Measurements from ENCODE around the gene CCSER1.

The CCSER1 gene

DNA sequence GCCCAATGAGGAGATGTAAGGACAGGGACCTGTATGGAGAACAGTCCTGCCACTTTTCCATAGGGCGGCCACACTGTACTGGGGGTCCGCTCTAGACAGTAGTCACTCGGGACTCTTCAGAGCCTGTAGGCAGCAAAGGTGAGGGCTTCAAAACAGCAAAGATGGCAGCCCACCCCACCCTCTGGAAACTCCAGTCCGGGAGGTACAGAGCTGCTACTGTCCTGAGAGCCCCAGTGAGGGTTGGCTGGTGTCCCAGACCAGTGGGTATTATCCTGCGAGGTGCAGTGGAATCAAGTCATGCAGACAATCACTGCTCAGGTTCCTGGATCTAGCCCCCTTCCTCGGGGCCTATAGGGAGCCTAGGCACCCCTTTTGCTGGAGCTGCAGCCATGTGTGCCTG, 1392.0 kb downstream of the CCSER1 start:
- no peak for DNase-seq (ENCODE audit: low read depth, low spot score)

- no peak for DNase-seq (ENCODE audit: low read depth, low spot score)
These were observed 1398.4 kb downstream of the CCSER1 start for GRCh38 chr4:91525621-91526020.

GRCh38 chr4:91527056-91527455, 1399.9 kb downstream of the CCSER1 start:
- no peak for DNase-seq (ENCODE audit: low read depth, low spot score)

- DNase-seq (ENCODE audit: low read depth, low spot score) = no peak
These were observed 1440.4 kb downstream of the CCSER1 start for GRCh38 chr4:91567594-91567993.

DNA sequence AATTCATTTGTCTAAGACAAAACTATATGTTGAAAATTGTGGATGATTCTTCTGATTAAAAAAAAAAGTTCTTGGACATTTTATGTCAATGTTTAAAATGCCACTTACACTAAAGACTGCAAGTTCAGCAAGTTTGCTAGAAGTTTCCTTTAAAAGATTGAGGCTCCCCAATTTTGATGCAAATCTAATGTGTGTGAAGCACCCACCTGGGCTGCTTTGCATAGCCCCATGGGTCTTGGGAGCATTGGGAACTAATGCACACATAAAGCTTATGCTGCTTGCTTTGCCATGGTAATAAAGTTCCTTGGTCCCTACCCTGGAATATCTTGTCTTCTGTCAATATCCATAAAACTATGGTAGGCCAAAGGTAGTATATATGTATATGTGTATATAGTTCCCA, 1450.7 kb downstream of the CCSER1 start:
- DNase-seq (ENCODE audit: low read depth, low spot score) = no peak

DNA sequence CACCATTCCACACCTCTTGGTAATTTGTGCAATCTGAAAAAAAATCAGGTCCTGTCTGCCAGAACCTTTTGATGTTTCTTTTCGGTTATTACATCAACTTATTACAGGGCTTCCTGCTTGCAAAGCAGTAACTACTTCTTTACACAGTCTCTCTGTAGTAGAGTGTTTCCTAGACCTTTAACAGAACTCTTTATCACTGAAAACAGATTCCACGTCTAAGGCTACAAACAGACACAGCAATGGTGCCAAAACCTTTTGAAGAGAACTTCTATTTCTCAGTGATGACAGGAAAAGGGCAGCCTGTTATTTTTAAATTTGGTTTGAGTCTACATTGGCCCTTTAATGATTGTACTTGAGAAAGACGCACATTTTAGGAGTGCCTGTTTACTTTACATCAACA, 1463.1 kb downstream of the CCSER1 start:
- no peak for DNase-seq (ENCODE audit: low read depth, low spot score)

DNA sequence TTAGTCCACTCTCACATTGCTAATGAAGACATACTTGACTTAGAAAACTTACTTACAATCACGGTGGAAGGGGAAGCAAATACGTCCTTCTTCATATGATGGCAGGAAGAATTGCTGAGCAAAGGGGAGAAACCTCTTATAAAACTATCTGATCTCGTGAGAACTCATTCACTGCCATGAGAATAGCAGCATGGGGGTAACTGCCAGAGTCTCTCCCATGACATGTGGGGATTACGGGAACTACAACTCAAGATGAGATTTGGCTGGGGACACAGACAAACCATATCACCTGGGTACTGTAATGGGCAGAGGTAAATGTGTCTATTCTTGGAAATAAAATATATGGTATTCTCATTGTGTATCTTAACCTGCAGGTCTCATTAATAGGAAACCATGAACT, 1464.9 kb downstream of the CCSER1 start:
- no peak for DNase-seq (ENCODE audit: low read depth, low spot score)

DNA sequence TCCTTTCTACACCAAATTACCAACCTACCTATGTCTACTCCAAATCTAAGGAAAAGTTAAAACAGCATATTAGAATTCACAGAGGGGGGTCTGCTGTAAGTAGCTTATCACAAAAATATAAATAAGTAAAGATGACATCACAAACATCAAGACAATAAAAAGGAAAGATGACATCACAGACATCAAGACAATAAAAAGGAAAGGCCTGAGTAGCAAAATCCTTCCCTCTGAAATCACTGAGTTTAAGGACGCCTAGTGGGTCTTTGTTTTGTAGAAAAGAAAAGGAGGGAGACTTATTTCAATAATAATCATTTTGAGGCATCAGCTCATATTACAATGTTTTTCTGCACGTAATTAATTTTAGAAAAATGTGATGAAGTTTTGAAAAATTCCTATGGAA, 1469.5 kb downstream of the CCSER1 start:
- DNase-seq (ENCODE audit: low read depth, low spot score) = no peak

DNA sequence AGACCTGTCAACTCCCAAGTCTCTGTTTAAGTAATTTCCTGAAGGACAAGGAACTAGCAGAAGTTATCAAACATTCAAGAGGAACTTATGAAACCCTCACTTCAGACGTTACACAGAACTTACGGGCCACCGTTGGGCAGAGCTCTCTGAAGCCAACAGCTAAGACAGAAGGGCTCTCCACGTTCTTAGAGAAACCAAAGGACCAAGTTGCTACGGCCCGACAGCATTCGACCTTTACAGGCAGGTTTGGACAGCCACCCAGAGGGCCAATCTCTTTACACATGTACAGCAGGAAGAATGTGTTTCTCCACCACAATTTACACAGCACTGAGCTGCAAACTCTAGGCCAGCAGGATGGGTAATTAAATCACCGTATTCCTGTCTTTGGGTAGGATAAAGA, 1471.5 kb downstream of the CCSER1 start:
- no peak for DNase-seq (ENCODE audit: low read depth, low spot score)

- DNase-seq (ENCODE audit: low read depth, low spot score) = no peak
These were observed 1473.1 kb downstream of the CCSER1 start for GRCh38 chr4:91600301-91600700.

GRCh38 chr4:91601401-91601800, 1474.2 kb downstream of the CCSER1 start:
- DNase-seq (ENCODE audit: low read depth, low spot score) = no peak

- DNase-seq (ENCODE audit: low read depth, low spot score) = no peak
These were observed 1484.6 kb downstream of the CCSER1 start for GRCh38 chr4:91611782-91612181.

- DNase-seq (ENCODE audit: low read depth, low spot score) = no peak
These were observed 1493.8 kb downstream of the CCSER1 start for GRCh38 chr4:91620952-91621351.

- no peak for DNase-seq (ENCODE audit: low read depth, low spot score)
These were observed 1494.3 kb downstream of the CCSER1 start for GRCh38 chr4:91621446-91621845.

- no peak for DNase-seq (ENCODE audit: low read depth, low spot score)
These were observed 1495.9 kb downstream of the CCSER1 start for GRCh38 chr4:91622925-91623602.

- DNase-seq (ENCODE audit: low read depth, low spot score) = peak; percentile 47
These were observed 1496.4 kb downstream of the CCSER1 start for GRCh38 chr4:91623603-91623967.

GRCh38 chr4:91630054-91630453, 1502.9 kb downstream of the CCSER1 start:
- no peak for DNase-seq (ENCODE audit: low read depth, low spot score)

GRCh38 chr4:91630764-91631163, 1503.6 kb downstream of the CCSER1 start:
- no peak for DNase-seq (ENCODE audit: low read depth, low spot score)

- no peak for DNase-seq (ENCODE audit: low read depth, low spot score)
These were observed 1504.1 kb downstream of the CCSER1 start for GRCh38 chr4:91631335-91631734.

DNA sequence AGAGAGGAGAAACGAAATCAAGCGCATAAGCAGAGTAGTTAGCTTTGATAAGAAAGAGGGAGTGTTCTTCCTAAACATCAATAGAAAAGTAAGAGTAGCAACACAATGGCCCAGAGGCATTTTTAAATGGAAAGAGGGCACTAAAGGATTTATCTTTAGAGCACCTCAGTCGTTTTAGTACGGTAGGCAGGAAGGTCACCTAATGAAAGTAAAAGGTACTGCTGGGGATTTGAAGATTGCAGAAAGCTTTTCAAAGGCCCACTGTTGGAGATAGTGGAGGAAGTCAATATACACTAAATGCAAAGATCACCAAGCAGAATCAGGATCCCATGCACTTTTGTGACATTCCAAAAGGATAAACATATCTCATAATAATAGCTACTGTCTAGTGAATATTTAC, 1508.9 kb downstream of the CCSER1 start:
- no peak for DNase-seq (ENCODE audit: low read depth, low spot score)

All from iPS DF 19.7 (cell line).